Hepatocyte (in vitro differentiated cells): ENCODE results near the gene WDR4. TPM values are rescaled to one million over a fixed set of nuclear protein-coding genes. Genes with fewer than 3 reads are reported as not detected.
"Not testable (repeated sequence)": the region's sequence is repeated elsewhere in the genome, so short reads cannot be mapped to it uniquely, and the experiment has no call there.

ENCODE experiments used
- DNase-seq: peaks from one replicate; pipeline ENCODE4 v3.0.0-alpha.2; 2016; ENCODE audit warnings: low spot score
- H2AFZ ChIP-seq: fragments of 200-600 bp; sonication (generic); 2 replicates; pipeline ENCODE4 v1.6.0; 2016; ENCODE audit warnings: antibody characterized with exemption, mild to moderate bottlenecking
- H3K27ac ChIP-seq: fragments of 200-600 bp; sonication (generic); 2 replicates; pipeline ENCODE4 v1.5.1; 2016; ENCODE audit warnings: mild to moderate bottlenecking
- H3K27me3 ChIP-seq: fragments of 200-600 bp; sonication (generic); 2 replicates; pipeline ENCODE4 v1.6.1; 2016
- H3K36me3 ChIP-seq: fragments of 200-600 bp; sonication (generic); replicated peaks from 2 replicates; pipeline ENCODE4 v1.5.1; 2016; ENCODE audit warnings: low read depth; ENCODE audit not compliant: insufficient read depth
- H3K4me1 ChIP-seq: fragments of 200-600 bp; sonication (generic); 2 replicates; pipeline ENCODE4 v1.5.1; 2016; ENCODE audit warnings: mild to moderate bottlenecking, moderate library complexity; ENCODE audit not compliant: insufficient read depth
- H3K4me2 ChIP-seq: fragments of 200-600 bp; sonication (generic); 2 replicates; pipeline ENCODE4 v1.6.0; 2016
- H3K4me3 ChIP-seq: fragments of 200-600 bp; sonication (generic); 2 replicates; pipeline ENCODE4 v1.5.1; 2016; ENCODE audit warnings: mild to moderate bottlenecking
- H3K79me2 ChIP-seq: fragments of 200-600 bp; sonication (generic); 2 replicates; pipeline ENCODE4 v1.6.0; 2017; ENCODE audit warnings: mild to moderate bottlenecking
- H3K9me2 ChIP-seq: fragments of 200-600 bp; sonication (generic); replicated peaks from 2 replicates; pipeline ENCODE4 v1.6.0; 2017; ENCODE audit warnings: mild to moderate bottlenecking; ENCODE audit not compliant: insufficient read depth
- H3K9me3 ChIP-seq: fragments of 200-600 bp; sonication (generic); 2 replicates; pipeline ENCODE4 v1.5.1; 2016; ENCODE audit warnings: low read depth, mild to moderate bottlenecking
- H4K20me1 ChIP-seq: fragments of 200-600 bp; sonication (generic); 2 replicates; pipeline ENCODE4 v1.6.0; 2016; ENCODE audit warnings: mild to moderate bottlenecking; ENCODE audit not compliant: insufficient read depth, poor library complexity, severe bottlenecking
- EZH2 ChIP-seq: fragments of 200-600 bp; sonication (generic); IDR thresholded peaks from 2 replicates; pipeline ENCODE4 v1.6.1; 2016; ENCODE audit warnings: antibody characterized with exemption, mild to moderate bottlenecking, borderline replicate concordance
- EZH2phosphoT487 ChIP-seq: fragments of 200-600 bp; sonication (generic); IDR thresholded peaks from one replicate; pipeline ENCODE4 v1.6.1; 2018; ENCODE audit warnings: antibody characterized with exemption, mild to moderate bottlenecking, low read depth, moderate library complexity; ENCODE audit not compliant: unreplicated experiment, severe bottlenecking
- WGBS: methylation state at CpG from one replicate; pipeline ENCODE4 v1.1.6; 2016; ENCODE audit warnings: low lambda C conversion rate; ENCODE audit errors: missing lambda C conversion rate; 5-methylcytosine and 5-hydroxymethylcytosine counted together
- polyA plus RNA-seq: library from polyadenylated mRNA; unstranded; fragments of >200 nt; fragmentation: Nextera tagmentation; extraction: Ambion mirVana; gene quantifications from 2 replicates; pipeline ENCODE4 v1.2.1, GENCODE V29; 2016
- total RNA-seq: library from RNA; depleted of rRNA; stranded (reverse); fragments of >200 nt; gene quantifications from 2 replicates; pipeline ENCODE4 v1.2.3, GENCODE V29; 2014
- TF ChIP-seq, protein P1 (sequence below): fragments of 200-600 bp; sonication (generic); IDR thresholded peaks from 2 replicates; pipeline ENCODE4 v1.5.1; 2016; ENCODE audit warnings: antibody characterized with exemption, mild to moderate bottlenecking; ENCODE audit not compliant: poor library complexity

Gene WDR4
- total and polyA plus RNA-seq, 2 experiments from 2014 or later = 6.4 to 11.1 TPM

DNA sequence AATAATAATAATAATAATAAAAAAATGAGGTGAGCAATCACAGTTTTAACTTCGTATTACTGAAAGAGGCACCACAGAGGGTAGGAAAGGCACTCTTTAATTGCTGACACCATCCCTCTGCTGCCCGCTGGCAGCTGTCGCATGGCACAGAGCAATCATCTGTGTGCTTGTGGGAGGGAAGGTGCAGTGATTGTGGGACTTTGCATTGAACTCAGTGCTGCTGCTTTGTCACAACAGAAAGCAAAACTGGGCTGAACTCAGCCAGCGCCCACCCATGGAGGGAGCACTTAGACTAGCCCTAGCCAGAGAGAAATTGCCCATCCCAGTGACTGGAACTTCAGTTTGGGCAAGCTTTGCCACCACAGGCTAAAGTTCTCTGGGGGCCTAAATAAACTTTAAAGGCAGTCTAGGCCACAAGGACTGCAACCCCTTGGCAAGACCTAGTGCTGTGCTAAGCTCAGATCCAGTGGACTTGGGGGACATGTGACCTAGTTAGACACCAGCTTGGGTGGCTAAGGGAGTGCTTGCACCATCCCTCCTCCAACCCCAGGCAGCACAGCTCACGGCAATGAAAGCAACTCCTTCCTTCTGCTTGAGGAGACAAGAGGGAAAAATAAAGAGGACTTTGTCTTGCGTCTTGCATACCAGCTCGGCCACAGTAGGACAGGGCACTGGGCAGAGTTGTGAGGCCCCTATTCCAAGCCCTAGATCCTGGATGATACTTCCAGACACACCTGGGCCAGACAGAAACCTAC lies 59.3 kb downstream of the WDR4 start:
- no peaks in the 10 kb centered on the region for H3K9me3 ChIP-seq
- H3K27me3 ChIP-seq = no peaks in the 10 kb centered on the region
- no peak overlapping the region for H2AFZ ChIP-seq
- DNase-seq = no peak
- H3K4me2 ChIP-seq = no peak overlapping the region
- no peak overlapping the region for H3K4me3 ChIP-seq
- no peak overlapping the region for H3K27ac ChIP-seq
- WGBS = 94% methylated on average over 7 of the region's 7 CpGs
- no peaks in the 10 kb centered on the region for H3K79me2 ChIP-seq
- peaks cover 8% of the 10 kb centered on the region for H3K4me1 ChIP-seq
- H3K9me2 ChIP-seq = no peaks in the 10 kb centered on the region
- H3K36me3 ChIP-seq = no peaks in the 10 kb centered on the region
- H4K20me1 ChIP-seq = no peaks in the 10 kb centered on the region
- TF ChIP-seq, protein P1, sequence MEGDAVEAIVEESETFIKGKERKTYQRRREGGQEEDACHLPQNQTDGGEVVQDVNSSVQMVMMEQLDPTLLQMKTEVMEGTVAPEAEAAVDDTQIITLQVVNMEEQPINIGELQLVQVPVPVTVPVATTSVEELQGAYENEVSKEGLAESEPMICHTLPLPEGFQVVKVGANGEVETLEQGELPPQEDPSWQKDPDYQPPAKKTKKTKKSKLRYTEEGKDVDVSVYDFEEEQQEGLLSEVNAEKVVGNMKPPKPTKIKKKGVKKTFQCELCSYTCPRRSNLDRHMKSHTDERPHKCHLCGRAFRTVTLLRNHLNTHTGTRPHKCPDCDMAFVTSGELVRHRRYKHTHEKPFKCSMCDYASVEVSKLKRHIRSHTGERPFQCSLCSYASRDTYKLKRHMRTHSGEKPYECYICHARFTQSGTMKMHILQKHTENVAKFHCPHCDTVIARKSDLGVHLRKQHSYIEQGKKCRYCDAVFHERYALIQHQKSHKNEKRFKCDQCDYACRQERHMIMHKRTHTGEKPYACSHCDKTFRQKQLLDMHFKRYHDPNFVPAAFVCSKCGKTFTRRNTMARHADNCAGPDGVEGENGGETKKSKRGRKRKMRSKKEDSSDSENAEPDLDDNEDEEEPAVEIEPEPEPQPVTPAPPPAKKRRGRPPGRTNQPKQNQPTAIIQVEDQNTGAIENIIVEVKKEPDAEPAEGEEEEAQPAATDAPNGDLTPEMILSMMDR = no peak
- no peak for TF ChIP-seq EZH2
- TF ChIP-seq EZH2phosphoT487 = no peak

DNA sequence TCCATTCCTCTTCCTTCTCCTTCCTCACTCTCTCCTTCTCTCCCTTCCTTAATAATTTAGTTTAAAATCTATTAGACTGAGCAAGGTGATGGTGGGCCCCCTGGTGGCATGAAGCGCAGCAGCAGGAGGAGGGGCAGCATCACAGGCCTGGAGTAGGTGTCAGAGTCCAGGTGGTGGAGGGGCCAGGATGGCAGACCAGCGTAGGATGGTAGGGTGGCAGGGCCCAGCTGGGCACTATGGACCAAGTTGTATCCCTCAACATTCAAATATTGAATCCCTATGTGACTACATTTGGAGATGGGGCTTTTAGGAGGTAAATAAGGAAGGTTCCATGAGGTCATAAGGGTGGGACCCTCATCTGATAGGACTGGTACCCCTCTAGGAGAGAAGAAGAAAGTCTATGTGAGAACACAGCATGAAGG lies 61.0 kb downstream of the WDR4 start:
- WGBS = 62% methylated on average over 2 of the region's 2 CpGs
- Histone ChIP-seq H3K9me2 (no peaks in the 10 kb centered on the region), H3K27ac (no peak overlapping the region), H3K4me1 (peaks cover 8% of the 10 kb centered on the region), H3K36me3 (no peaks in the 10 kb centered on the region), H3K4me3 (no peak overlapping the region), H2AFZ (no peak overlapping the region), H4K20me1 (no peaks in the 10 kb centered on the region), H3K9me3 (no peaks in the 10 kb centered on the region), H3K79me2 (no peaks in the 10 kb centered on the region), H3K27me3 (no peaks in the 10 kb centered on the region), H3K4me2 (no peak overlapping the region)
- TF ChIP-seq, protein P1 = peak; percentile 73
- no peak for TF ChIP-seq EZH2phosphoT487
- no peak for TF ChIP-seq EZH2
- peak; percentile 63 for DNase-seq

- H3K27ac ChIP-seq = no peak overlapping the region
- H3K4me1 ChIP-seq = no peaks in the 10 kb centered on the region
- DNase-seq = no peak
- no peaks in the 10 kb centered on the region for H3K9me2 ChIP-seq
- no peaks in the 10 kb centered on the region for H3K36me3 ChIP-seq
- TF ChIP-seq EZH2phosphoT487 = no peak
- TF ChIP-seq EZH2 = no peak
- TF ChIP-seq, protein P1 = no peak
- no peak overlapping the region for H2AFZ ChIP-seq
- 64% methylated on average over 1 of the region's 1 CpG for WGBS
- H3K79me2 ChIP-seq = no peaks in the 10 kb centered on the region
- no peaks in the 10 kb centered on the region for H3K27me3 ChIP-seq
- no peaks in the 10 kb centered on the region for H3K9me3 ChIP-seq
- H3K4me3 ChIP-seq = no peak overlapping the region
- no peaks in the 10 kb centered on the region for H4K20me1 ChIP-seq
- H3K4me2 ChIP-seq = no peak overlapping the region
These were observed 64.1 kb downstream of the WDR4 start for GRCh38 chr21:42815217-42815616.

DNA sequence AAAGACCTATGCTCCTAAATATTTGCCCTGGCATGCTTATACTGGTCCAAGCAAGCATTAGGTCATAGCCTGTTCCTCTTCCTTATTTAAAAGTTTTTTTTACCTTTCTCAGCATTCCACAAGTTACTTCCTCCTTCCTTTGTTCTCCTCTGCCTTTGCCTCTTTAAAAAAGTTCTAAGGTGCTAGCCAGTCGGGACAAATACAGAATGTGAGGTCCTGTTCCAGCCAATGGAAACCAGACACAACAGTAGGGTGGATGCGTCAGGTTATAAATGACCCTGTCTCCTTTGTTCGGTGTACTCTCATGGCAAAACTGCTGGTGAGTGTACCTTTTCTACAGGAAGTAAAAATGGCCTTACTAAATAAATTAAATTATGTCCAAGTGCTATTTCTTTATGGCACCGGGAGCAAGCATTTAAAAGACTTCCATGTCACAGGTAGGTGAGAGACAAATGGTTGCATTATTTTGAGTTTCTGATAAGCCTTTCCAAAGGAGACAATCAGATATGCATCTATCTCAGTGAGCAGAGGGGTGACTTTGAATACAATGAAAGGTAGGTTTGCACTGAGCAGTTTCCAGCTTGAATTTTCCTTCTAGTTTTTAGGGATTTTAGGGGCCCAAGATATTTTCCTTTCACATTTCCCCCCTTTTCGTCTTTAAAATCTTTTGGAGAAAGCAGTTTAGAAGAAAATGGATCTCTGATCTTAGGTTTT lies 66.7 kb downstream of the WDR4 start:
- not testable (repeated sequence) for H3K4me2 ChIP-seq, H3K36me3 ChIP-seq, H3K9me3 ChIP-seq, H3K4me1 ChIP-seq, H3K79me2 ChIP-seq, H3K27me3 ChIP-seq, H3K9me2 ChIP-seq, H2AFZ ChIP-seq, H3K4me3 ChIP-seq, DNase-seq, H4K20me1 ChIP-seq
- 62% methylated on average over 5 of the region's 5 CpGs for WGBS
- H3K27ac ChIP-seq = peak overlapping the region; percentile 59
